ENCODE measurements around the gene CRIP2. TPM values are rescaled to one million over a fixed set of nuclear protein-coding genes. Genes with fewer than 3 reads are reported as not detected.

CRIP2 gene
- total and polyA plus RNA-seq, 4 donors, result 4.3 to 40.0 (median 20.7) TPM

- no peaks in the 10 kb centered on the region for H3K9me3 ChIP-seq (ENCODE audit: control insufficient read depth in 4 of 4, low read length in 3 of 4)
- no peak for DNase-seq (ENCODE audit: low spot score)
- H3K4me3 ChIP-seq (ENCODE audit: low read depth in 1 of 3, low read length in 3 of 3), result no peak overlapping the region
- TF ChIP-seq SP1 (IDR thresholded peaks at IDR 0.05) (no peak), FOXA2 (IDR thresholded peaks at IDR 0.05) (no peak), FOXA1 (IDR thresholded peaks at IDR 0.05) (no peak), HNF4G (IDR thresholded peaks at IDR 0.05) (no peak), EGR1 (IDR thresholded peaks at IDR 0.05; ENCODE audit: low read depth in 2 of 2) (no peak), TAF1 (conservative IDR thresholded peaks at IDR 0.05) (no peak), NR2F2 (IDR thresholded peaks at IDR 0.05) (no peak)
- TF ChIP-seq, protein P1, sequence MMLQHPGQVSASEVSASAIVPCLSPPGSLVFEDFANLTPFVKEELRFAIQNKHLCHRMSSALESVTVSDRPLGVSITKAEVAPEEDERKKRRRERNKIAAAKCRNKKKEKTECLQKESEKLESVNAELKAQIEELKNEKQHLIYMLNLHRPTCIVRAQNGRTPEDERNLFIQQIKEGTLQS (IDR thresholded peaks at IDR 0.05), result no peak
- TF ChIP-seq, protein P2, sequence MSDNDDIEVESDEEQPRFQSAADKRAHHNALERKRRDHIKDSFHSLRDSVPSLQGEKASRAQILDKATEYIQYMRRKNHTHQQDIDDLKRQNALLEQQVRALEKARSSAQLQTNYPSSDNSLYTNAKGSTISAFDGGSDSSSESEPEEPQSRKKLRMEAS (IDR thresholded peaks at IDR 0.05), result no peak
- TF ChIP-seq, protein P3, sequence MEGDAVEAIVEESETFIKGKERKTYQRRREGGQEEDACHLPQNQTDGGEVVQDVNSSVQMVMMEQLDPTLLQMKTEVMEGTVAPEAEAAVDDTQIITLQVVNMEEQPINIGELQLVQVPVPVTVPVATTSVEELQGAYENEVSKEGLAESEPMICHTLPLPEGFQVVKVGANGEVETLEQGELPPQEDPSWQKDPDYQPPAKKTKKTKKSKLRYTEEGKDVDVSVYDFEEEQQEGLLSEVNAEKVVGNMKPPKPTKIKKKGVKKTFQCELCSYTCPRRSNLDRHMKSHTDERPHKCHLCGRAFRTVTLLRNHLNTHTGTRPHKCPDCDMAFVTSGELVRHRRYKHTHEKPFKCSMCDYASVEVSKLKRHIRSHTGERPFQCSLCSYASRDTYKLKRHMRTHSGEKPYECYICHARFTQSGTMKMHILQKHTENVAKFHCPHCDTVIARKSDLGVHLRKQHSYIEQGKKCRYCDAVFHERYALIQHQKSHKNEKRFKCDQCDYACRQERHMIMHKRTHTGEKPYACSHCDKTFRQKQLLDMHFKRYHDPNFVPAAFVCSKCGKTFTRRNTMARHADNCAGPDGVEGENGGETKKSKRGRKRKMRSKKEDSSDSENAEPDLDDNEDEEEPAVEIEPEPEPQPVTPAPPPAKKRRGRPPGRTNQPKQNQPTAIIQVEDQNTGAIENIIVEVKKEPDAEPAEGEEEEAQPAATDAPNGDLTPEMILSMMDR (IDR thresholded peaks at IDR 0.05; ENCODE audit: low read depth, low read length, missing input control), result no peak
- peaks cover 36 to 64% (median 50%) of the 10 kb centered on the region in 4 donors for H3K4me1 ChIP-seq (ENCODE audit: control insufficient read depth in 4 of 4, insufficient read depth in 4 of 4, low read length in 3 of 4)
- WGBS, result 51% methylated on average over 7 of the region's 7 CpGs
- H3K27me3 ChIP-seq (ENCODE audit: control insufficient read depth in 4 of 4, insufficient read depth in 4 of 4, low read length in 3 of 4), result no peaks in the 10 kb centered on the region
- no peak overlapping the region for H3K9ac ChIP-seq (ENCODE audit: low read depth in 1 of 2, low read length in 2 of 2)
- peaks cover 0 to 11% (median 0%) of the 10 kb centered on the region in 4 donors for H3K36me3 ChIP-seq (ENCODE audit: control insufficient read depth in 4 of 4, insufficient read depth in 3 of 4, low read depth in 1 of 4, low read length in 3 of 4)
- peak overlapping the region in 1 of 2 donors; percentile 79 for H3K27ac ChIP-seq (ENCODE audit: low read depth in 1 of 2, low read length in 2 of 2)
These were observed 1.5 kb upstream of the CRIP2 start for GRCh38 chr14:105473033-105473676.

- 13% methylated on average over 60 of the region's 60 CpGs for WGBS
- H3K27me3 ChIP-seq (ENCODE audit: control insufficient read depth in 4 of 4, insufficient read depth in 4 of 4, low read length in 3 of 4), result no peaks in the 10 kb centered on the region
These were observed 741 bp upstream of the CRIP2 start for GRCh38 chr14:105473677-105474482.

More at GRCh38 chr14:105473677-105474482, 741 bp upstream of the CRIP2 start:
- H3K4me1 ChIP-seq (ENCODE audit: control insufficient read depth in 4 of 4, insufficient read depth in 4 of 4, low read length in 3 of 4), result peaks cover 31 to 57% (median 44%) of the 10 kb centered on the region in 4 donors
- H3K4me3 ChIP-seq (ENCODE audit: low read depth in 1 of 3, low read length in 3 of 3), result peak overlapping the region in 1 of 3 donors; percentile 84
- peak overlapping the region; percentile 9 to 79 for H3K27ac ChIP-seq (ENCODE audit: low read depth in 1 of 2, low read length in 2 of 2)
- TF ChIP-seq, protein P3 (IDR thresholded peaks at IDR 0.05; ENCODE audit: low read depth, low read length, missing input control), result no peak
- TF ChIP-seq RXRA (IDR thresholded peaks at IDR 0.05), result no peak
- TF ChIP-seq, protein P2 (IDR thresholded peaks at IDR 0.05), result no peak
- TF ChIP-seq EGR1 (IDR thresholded peaks at IDR 0.05; ENCODE audit: low read depth in 2 of 2), result no peak
- TF ChIP-seq TAF1 (conservative IDR thresholded peaks at IDR 0.05), result no peak
- TF ChIP-seq, protein P4, sequence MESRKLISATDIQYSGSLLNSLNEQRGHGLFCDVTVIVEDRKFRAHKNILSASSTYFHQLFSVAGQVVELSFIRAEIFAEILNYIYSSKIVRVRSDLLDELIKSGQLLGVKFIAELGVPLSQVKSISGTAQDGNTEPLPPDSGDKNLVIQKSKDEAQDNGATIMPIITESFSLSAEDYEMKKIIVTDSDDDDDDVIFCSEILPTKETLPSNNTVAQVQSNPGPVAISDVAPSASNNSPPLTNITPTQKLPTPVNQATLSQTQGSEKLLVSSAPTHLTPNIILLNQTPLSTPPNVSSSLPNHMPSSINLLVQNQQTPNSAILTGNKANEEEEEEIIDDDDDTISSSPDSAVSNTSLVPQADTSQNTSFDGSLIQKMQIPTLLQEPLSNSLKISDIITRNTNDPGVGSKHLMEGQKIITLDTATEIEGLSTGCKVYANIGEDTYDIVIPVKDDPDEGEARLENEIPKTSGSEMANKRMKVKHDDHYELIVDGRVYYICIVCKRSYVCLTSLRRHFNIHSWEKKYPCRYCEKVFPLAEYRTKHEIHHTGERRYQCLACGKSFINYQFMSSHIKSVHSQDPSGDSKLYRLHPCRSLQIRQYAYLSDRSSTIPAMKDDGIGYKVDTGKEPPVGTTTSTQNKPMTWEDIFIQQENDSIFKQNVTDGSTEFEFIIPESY (IDR thresholded peaks at IDR 0.05), result no peak
- TF ChIP-seq JUND (IDR thresholded peaks at IDR 0.05), result no peak
- no peak for TF ChIP-seq GABPA (IDR thresholded peaks at IDR 0.05 in 1 of 2, conservative IDR thresholded peaks at IDR 0.05 in 1 of 2)
- TF ChIP-seq SP1 (IDR thresholded peaks at IDR 0.05), result no peak
- TF ChIP-seq, protein P5, sequence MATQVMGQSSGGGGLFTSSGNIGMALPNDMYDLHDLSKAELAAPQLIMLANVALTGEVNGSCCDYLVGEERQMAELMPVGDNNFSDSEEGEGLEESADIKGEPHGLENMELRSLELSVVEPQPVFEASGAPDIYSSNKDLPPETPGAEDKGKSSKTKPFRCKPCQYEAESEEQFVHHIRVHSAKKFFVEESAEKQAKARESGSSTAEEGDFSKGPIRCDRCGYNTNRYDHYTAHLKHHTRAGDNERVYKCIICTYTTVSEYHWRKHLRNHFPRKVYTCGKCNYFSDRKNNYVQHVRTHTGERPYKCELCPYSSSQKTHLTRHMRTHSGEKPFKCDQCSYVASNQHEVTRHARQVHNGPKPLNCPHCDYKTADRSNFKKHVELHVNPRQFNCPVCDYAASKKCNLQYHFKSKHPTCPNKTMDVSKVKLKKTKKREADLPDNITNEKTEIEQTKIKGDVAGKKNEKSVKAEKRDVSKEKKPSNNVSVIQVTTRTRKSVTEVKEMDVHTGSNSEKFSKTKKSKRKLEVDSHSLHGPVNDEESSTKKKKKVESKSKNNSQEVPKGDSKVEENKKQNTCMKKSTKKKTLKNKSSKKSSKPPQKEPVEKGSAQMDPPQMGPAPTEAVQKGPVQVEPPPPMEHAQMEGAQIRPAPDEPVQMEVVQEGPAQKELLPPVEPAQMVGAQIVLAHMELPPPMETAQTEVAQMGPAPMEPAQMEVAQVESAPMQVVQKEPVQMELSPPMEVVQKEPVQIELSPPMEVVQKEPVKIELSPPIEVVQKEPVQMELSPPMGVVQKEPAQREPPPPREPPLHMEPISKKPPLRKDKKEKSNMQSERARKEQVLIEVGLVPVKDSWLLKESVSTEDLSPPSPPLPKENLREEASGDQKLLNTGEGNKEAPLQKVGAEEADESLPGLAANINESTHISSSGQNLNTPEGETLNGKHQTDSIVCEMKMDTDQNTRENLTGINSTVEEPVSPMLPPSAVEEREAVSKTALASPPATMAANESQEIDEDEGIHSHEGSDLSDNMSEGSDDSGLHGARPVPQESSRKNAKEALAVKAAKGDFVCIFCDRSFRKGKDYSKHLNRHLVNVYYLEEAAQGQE (IDR thresholded peaks at IDR 0.05), result no peak
- TF ChIP-seq NR2F2 (IDR thresholded peaks at IDR 0.05), result no peak
- TF ChIP-seq RAD21 (IDR thresholded peaks at IDR 0.05), result no peak
- no peak for TF ChIP-seq FOXA1 (IDR thresholded peaks at IDR 0.05)
- TF ChIP-seq, protein P1 (IDR thresholded peaks at IDR 0.05), result no peak
- no peak for TF ChIP-seq HNF4G (IDR thresholded peaks at IDR 0.05)
- TF ChIP-seq HNF4A (conservative IDR thresholded peaks at IDR 0.05), result no peak
- TF ChIP-seq YY1 (IDR thresholded peaks at IDR 0.05), result no peak
- no peak for TF ChIP-seq FOXA2 (IDR thresholded peaks at IDR 0.05)
- DNase-seq (ENCODE audit: low spot score), result peak; percentile 69
- H3K9ac ChIP-seq (ENCODE audit: low read depth in 1 of 2, low read length in 2 of 2), result no peak overlapping the region
- peaks cover 0 to 11% (median 0%) of the 10 kb centered on the region in 4 donors for H3K36me3 ChIP-seq (ENCODE audit: control insufficient read depth in 4 of 4, insufficient read depth in 3 of 4, low read depth in 1 of 4, low read length in 3 of 4)
- H3K9me3 ChIP-seq (ENCODE audit: control insufficient read depth in 4 of 4, low read length in 3 of 4), result no peaks in the 10 kb centered on the region

All from liver (tissue), 9 donors.